HuH-7.5 (cell line): ENCODE measurements around the gene USP27X.

Experiments
- DNase-seq: peaks from one replicate; pipeline ENCODE4 v3.0.0; 2011; ENCODE audit warnings: low spot score

Gene USP27X

GRCh38 chrX:49878834-49879655, at the start of gene USP27X:
Gene USP27X (plus strand): TSS chrX:49879484. CDS start chrX:49880308, 824 bp downstream.
- DNase-seq, result peak; percentile 29

- no peak for DNase-seq
These were observed 40.9 kb upstream of the USP27X start for GRCh38 chrX:49838374-49838773.

GRCh38 chrX:49840679-49841078, 38.6 kb upstream of the USP27X start:
- DNase-seq, result no peak

- DNase-seq, result no peak
These were observed 36.7 kb upstream of the USP27X start for GRCh38 chrX:49842621-49843020.

- no peak for DNase-seq
These were observed 34.7 kb upstream of the USP27X start for GRCh38 chrX:49844611-49845010.

- no peak for DNase-seq
These were observed 33.4 kb upstream of the USP27X start for GRCh38 chrX:49845701-49846403.

- no peak for DNase-seq
These were observed 32.8 kb upstream of the USP27X start for GRCh38 chrX:49846522-49846921.

GRCh38 chrX:49848275-49848674, 31.0 kb upstream of the USP27X start:
- no peak for DNase-seq

GRCh38 chrX:49850028-49850427, 29.3 kb upstream of the USP27X start:
- DNase-seq, result no peak

- no peak for DNase-seq
These were observed 25.6 kb upstream of the USP27X start for GRCh38 chrX:49853661-49854060.

GRCh38 chrX:49856819-49857218, 22.5 kb upstream of the USP27X start:
- no peak for DNase-seq

GRCh38 chrX:49858341-49858740, 20.9 kb upstream of the USP27X start:
- no peak for DNase-seq

GRCh38 chrX:49859491-49859890, 19.8 kb upstream of the USP27X start:
- DNase-seq, result no peak

- DNase-seq, result no peak
These were observed 18.3 kb upstream of the USP27X start for GRCh38 chrX:49860867-49861535.

GRCh38 chrX:49862093-49862492, 17.2 kb upstream of the USP27X start:
- DNase-seq, result no peak

- DNase-seq, result no peak
These were observed 10.5 kb upstream of the USP27X start for GRCh38 chrX:49868739-49869138.

GRCh38 chrX:49876750-49877149, 2.5 kb upstream of the USP27X start:
- DNase-seq, result peak; percentile 33

- peak; percentile 25 for DNase-seq
These were observed 1.7 kb upstream of the USP27X start for GRCh38 chrX:49877397-49878101.

GRCh38 chrX:49878128-49878833, 1.0 kb upstream of the USP27X start:
- no peak for DNase-seq

GRCh38 chrX:49879656-49880277, 483 bp downstream of the USP27X start:
- no peak for DNase-seq

GRCh38 chrX:49880668-49881067, 1.4 kb downstream of the USP27X start:
- no peak for DNase-seq
